DLD1 (cell line): Measurements from ENCODE around the gene PIK3R1.

Source experiments
- in situ Hi-C: cut with HindIII; loops from 2 replicates; pipeline ENCODE4 v1.10.0; 2017; ENCODE audit warnings: low sequenced_read_pairs

The PIK3R1 gene

GRCh38 chr5:68344447-68345111 is 129.0 kb downstream of the PIK3R1 start:
- in situ Hi-C loops: no loop called here

- in situ Hi-C loops: no loop called here
These were observed 129.6 kb downstream of the PIK3R1 start for GRCh38 chr5:68345171-68345570.

GRCh38 chr5:68345582-68345981 is 130.0 kb downstream of the PIK3R1 start:
- in situ Hi-C loops: no loop called here

DNA sequence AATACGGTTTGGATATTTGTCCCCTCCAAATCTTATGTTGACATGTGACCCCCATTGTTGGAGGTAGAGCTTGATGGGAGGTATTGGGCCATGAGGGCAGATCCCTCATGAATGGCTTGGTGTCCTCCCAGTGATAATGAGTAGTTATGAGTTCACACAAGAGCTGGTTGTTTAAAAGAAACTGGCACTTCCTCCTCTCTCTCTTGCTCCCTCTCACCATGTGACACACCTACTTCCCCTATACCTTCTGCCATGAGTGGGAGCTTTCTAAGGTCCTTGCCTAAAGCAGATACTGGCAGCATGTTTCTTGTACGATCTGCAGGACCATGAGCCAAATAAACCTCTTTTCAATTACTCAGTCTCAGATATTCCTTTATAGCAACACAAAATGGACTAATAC is 132.0 kb downstream of the PIK3R1 start:
- in situ Hi-C loops: no loop called here

DNA sequence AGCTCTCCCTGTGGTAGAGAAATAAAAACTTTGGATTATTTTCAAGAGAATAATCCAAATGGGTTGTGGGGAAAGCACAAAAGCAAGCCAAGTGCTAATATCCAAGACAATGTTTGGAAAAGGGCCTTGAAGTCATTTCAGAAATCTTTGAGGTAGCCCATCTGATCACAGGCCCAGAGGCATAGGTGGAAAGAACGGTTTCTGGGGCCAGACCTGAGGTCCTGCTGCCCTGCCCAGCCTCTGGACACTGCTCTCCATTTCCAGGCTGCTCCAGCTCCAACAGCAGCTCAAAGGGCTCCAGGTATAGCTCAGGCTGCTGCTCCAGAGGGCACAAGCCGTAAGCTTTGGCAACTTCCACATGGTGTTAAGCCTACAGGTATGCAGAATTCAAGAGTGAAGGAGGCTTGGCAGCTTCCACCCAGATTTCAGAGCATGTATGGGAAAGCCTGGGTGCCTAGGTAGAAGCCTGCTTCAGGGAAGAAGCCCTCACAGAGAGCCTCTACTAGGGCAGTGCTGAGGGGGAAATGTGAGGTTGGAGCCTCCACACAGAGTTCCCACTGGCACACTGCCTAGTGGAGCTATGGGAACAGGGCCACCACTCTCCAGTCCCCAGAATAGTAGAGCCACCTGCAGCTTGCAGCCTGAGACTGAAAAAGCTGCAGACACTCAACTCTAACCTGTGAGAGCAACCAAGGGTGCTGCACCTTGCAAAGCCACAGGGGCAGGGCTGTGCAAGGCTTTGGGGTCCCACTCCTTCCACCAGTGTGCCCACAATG is 133.1 kb downstream of the PIK3R1 start:
- in situ Hi-C loops: no loop called here

DNA sequence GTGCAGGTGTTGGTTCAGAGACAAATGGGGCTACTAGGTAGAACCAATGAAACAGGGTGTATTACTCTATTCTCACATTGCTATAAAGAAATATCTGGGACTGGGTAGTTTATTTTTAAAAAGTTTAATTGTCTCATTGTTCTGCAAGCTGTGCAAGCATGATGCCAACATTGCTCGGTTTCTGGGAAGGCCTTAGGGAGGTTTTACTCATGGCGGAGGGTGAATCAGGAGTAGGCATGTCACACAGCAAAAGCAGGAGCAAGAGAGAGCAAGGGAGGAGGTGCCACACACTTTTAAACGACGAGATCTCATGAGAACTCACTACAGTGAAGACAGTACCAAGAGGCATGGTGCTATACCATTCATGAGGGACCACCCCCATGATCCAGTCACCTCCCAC is 134.6 kb downstream of the PIK3R1 start:
- in situ Hi-C loops: no loop called here
